Right hindlimb (tissue), 1 donor: Measurements from ENCODE around the gene HABP4.

Experiments used
- DNase-seq: peaks from one replicate; pipeline ENCODE4 v3.0.0-alpha.2; 2018

HABP4 gene

GRCh38 chr9:96478829-96479371 lies 28.9 kb downstream of the HABP4 start:
- no peak for DNase-seq

- no peak for DNase-seq
Observed at GRCh38 chr9:96480736-96481135, 30.8 kb downstream of the HABP4 start.

GRCh38 chr9:96482476-96482875 lies 32.5 kb downstream of the HABP4 start:
- no peak for DNase-seq

GRCh38 chr9:96483197-96483596 lies 33.2 kb downstream of the HABP4 start:
- no peak for DNase-seq

- DNase-seq = no peak
Observed at GRCh38 chr9:96483733-96484390, 33.9 kb downstream of the HABP4 start.

GRCh38 chr9:96484521-96484931 lies 34.6 kb downstream of the HABP4 start:
- DNase-seq = no peak

- DNase-seq = no peak
Observed at GRCh38 chr9:96485280-96485679, 35.3 kb downstream of the HABP4 start.

GRCh38 chr9:96486386-96487028 lies 36.5 kb downstream of the HABP4 start:
- DNase-seq = no peak

- no peak for DNase-seq
Observed at GRCh38 chr9:96487029-96487396, 37.0 kb downstream of the HABP4 start.

- no peak for DNase-seq
Observed at GRCh38 chr9:96487949-96488348, 38.0 kb downstream of the HABP4 start.

- DNase-seq = no peak
Observed at GRCh38 chr9:96489482-96489979, 39.6 kb downstream of the HABP4 start.

- DNase-seq = no peak
Observed at GRCh38 chr9:96490534-96491078, 40.6 kb downstream of the HABP4 start.

GRCh38 chr9:96491079-96491879 lies 41.3 kb downstream of the HABP4 start:
- no peak for DNase-seq

- no peak for DNase-seq
Observed at GRCh38 chr9:96491880-96492525, 42.0 kb downstream of the HABP4 start.

- DNase-seq = no peak
Observed at GRCh38 chr9:96492993-96493531, 43.1 kb downstream of the HABP4 start.

GRCh38 chr9:96493757-96494156 lies 43.8 kb downstream of the HABP4 start:
- DNase-seq = no peak

GRCh38 chr9:96494215-96494800 lies 44.3 kb downstream of the HABP4 start:
- DNase-seq = no peak

- no peak for DNase-seq
Observed at GRCh38 chr9:96495341-96495740, 45.4 kb downstream of the HABP4 start.

- no peak for DNase-seq
Observed at GRCh38 chr9:96496368-96497116, 46.6 kb downstream of the HABP4 start.

- DNase-seq = no peak
Observed at GRCh38 chr9:96497117-96497399, 47.1 kb downstream of the HABP4 start.

GRCh38 chr9:96498796-96499195 lies 48.8 kb downstream of the HABP4 start:
- DNase-seq = no peak
